ENCODE data around the gene ACSM4.

GRCh38 chr12:7304456-7304855 is 584 bp downstream of the ACSM4 start:
- no peak for TF ChIP-seq CTCF (IDR thresholded peaks at IDR 0.05 in 8 of 11, conservative IDR thresholded peaks at IDR 0.05 in 3 of 11)
- no peak for TF ChIP-seq POLR2AphosphoS5 (IDR thresholded peaks at IDR 0.05)
- TF ChIP-seq POLR2A (IDR thresholded peaks at IDR 0.05) = no peak

Data from spleen (tissue), 7 donors.